H1 (cell line): ENCODE results near the gene PTBP3. TPM values are rescaled to one million over a fixed set of nuclear protein-coding genes. Genes with fewer than 3 reads are reported as not detected.

Experiments
- CTCF ChIA-PET: fragments of 300-600 bp; sonication (Branson Sonifier 250); formaldehyde crosslinking; loops from one replicate; lab custom pipeline; 2021; ENCODE audit not compliant: partially characterized antibody; lab: Charles Lee
- POLR2A ChIA-PET: fragments of 300-600 bp; sonication (Branson Sonifier 250); formaldehyde crosslinking; loops from one replicate; lab custom pipeline; 2021; ENCODE audit warnings: inconsistent platforms; ENCODE audit not compliant: partially characterized antibody; lab: Charles Lee
- DNase-seq, 2 experiments: peaks; one replicate each; pipeline versions ENCODE4 v3.0.0 to v3.0.0-alpha.2; 2010 to 2022; ENCODE audit warnings: low spot score in 2 of 2, low read depth in 1 of 2, mixed read lengths in 1 of 2
- FAIRE-seq: peaks from 2 replicates; lab custom pipeline; 2011; peaks lifted over from hg19 to GRCh38; lab: Jason Lieb, UNC
- H2AFZ ChIP-seq: 2 replicates; pipeline ENCODE4 v1.8.1; 2012; ENCODE audit warnings: low read length, inconsistent platforms
- H2AK5ac ChIP-seq: 2 replicates; pipeline ENCODE4 v1.6.1; 2013; ENCODE audit warnings: low read depth, low read length
- H2BK120ac ChIP-seq: replicated peaks from 2 replicates; pipeline ENCODE3; 2013; ENCODE audit warnings: low read depth, low read length, inconsistent platforms
- H2BK12ac ChIP-seq: 2 replicates; pipeline ENCODE4 v1.6.1; 2013; ENCODE audit warnings: low read depth, low read length
- H2BK15ac ChIP-seq: 2 replicates; pipeline ENCODE4 v1.6.1; 2013; ENCODE audit warnings: low read length
- H2BK20ac ChIP-seq: 2 replicates; pipeline ENCODE4 v1.6.1; 2013; ENCODE audit warnings: low read length
- H2BK5ac ChIP-seq: 2 replicates; pipeline ENCODE4 v1.6.1; 2013; ENCODE audit warnings: low read depth, low read length
- H3K14ac ChIP-seq: 2 replicates; pipeline ENCODE4 v1.6.1; 2013; ENCODE audit warnings: inconsistent platforms; ENCODE audit not compliant: insufficient read length
- H3K18ac ChIP-seq: 2 replicates; pipeline ENCODE4 v1.6.1; 2013; ENCODE audit warnings: low read length; ENCODE audit errors: extremely low read depth
- H3K23ac ChIP-seq: 2 replicates; pipeline ENCODE4 v1.6.1; 2013; ENCODE audit warnings: inconsistent platforms; ENCODE audit not compliant: insufficient read length
- H3K23me2 ChIP-seq: 2 replicates; pipeline ENCODE4 v1.6.1; 2013; ENCODE audit warnings: low read depth, low read length
- H3K27ac ChIP-seq: 2 replicates; pipeline ENCODE4 v1.6.1; 2011; ENCODE audit warnings: low read depth, low read length, inconsistent platforms
- H3K27me3 ChIP-seq, 4 experiments: replicated peaks in 1 of 4; 1 replicate in 1 of 4; 2 replicates in 3 of 4; pipeline versions ENCODE4 v1.6.1 to v1.8.1; 2011 to 2013; ENCODE audit warnings: low read length in 3 of 4, mild to moderate bottlenecking in 3 of 4, inconsistent platforms in 2 of 4, mixed read lengths in 2 of 4, moderate library complexity in 1 of 4; ENCODE audit not compliant: control insufficient read depth in 3 of 4, insufficient read depth in 3 of 4; ENCODE audit errors: extremely low read depth in 1 of 4
- H3K36me3 ChIP-seq, 4 experiments: 2 replicates each; pipeline versions ENCODE4 v1.6.1 to v1.8.1; 2011 to 2013; ENCODE audit warnings: mild to moderate bottlenecking in 4 of 4, low read length in 3 of 4, moderate library complexity in 2 of 4, control low read depth in 1 of 4, inconsistent platforms in 1 of 4; ENCODE audit not compliant: insufficient read depth in 4 of 4, control insufficient read depth in 2 of 4
- H3K4ac ChIP-seq: replicated peaks from 2 replicates; pipeline ENCODE3; 2013; ENCODE audit warnings: low read length, low read depth, mixed read lengths, inconsistent platforms; ENCODE audit not compliant: insufficient read length
- H3K4me1 ChIP-seq, 4 experiments: replicated peaks in 1 of 4; 1 replicate in 1 of 4; 2 replicates in 3 of 4; pipeline versions ENCODE4 v1.6.1 to v1.8.1; 2011 to 2013; ENCODE audit warnings: low read length in 3 of 4, inconsistent platforms in 2 of 4, mixed read lengths in 1 of 4; ENCODE audit not compliant: insufficient read depth in 4 of 4, control insufficient read depth in 3 of 4
- H3K4me2 ChIP-seq, 2 experiments: 2 replicates each; pipeline versions ENCODE4 v1.6.1 to v1.8.1; 2011 to 2013; ENCODE audit warnings: low read depth in 2 of 2, low read length in 2 of 2, control low read depth in 1 of 2, inconsistent platforms in 1 of 2, mild to moderate bottlenecking in 1 of 2; ENCODE audit not compliant: insufficient read depth in 1 of 2
- H3K4me3 ChIP-seq, 4 experiments: fragments of 200-600, 300-600 bp in 1 of 4; sonication (generic), shearing (Covaris generic), sonication (Bioruptor Twin) in 1 of 4; 2 replicates each; pipeline versions ENCODE4 v1.5.1 to v1.8.1; 2011 to 2016; ENCODE audit warnings: low read length in 4 of 4, low read depth in 3 of 4, control low read depth in 2 of 4, inconsistent platforms in 2 of 4, mild to moderate bottlenecking in 2 of 4, mixed read lengths in 1 of 4, moderate library complexity in 1 of 4; ENCODE audit not compliant: insufficient read depth in 2 of 4; ENCODE audit errors: extremely low read depth in 1 of 4
- H3K56ac ChIP-seq: replicated peaks from 2 replicates; pipeline ENCODE3; 2013; ENCODE audit warnings: low read depth, mild to moderate bottlenecking, mixed read lengths, low read length, inconsistent platforms; ENCODE audit not compliant: insufficient read length
- H3K79me1 ChIP-seq: 2 replicates; pipeline ENCODE4 v1.6.1; 2013; ENCODE audit warnings: low read depth, low read length, control low read depth
- H3K79me2 ChIP-seq, 2 experiments: 2 replicates each; pipeline versions ENCODE4 v1.6.1 to v1.8.1; 2012 to 2013; ENCODE audit warnings: low read length in 2 of 2, mild to moderate bottlenecking in 2 of 2, inconsistent platforms in 1 of 2; ENCODE audit not compliant: insufficient read depth in 2 of 2, control insufficient read depth in 1 of 2
- H3K9ac ChIP-seq, 4 experiments: replicated peaks in 1 of 4; 1 replicate in 1 of 4; 2 replicates in 3 of 4; pipeline versions ENCODE4 v1.6.1 to v1.8.1; 2011 to 2013; ENCODE audit warnings: low read depth in 3 of 4, low read length in 3 of 4, control low read depth in 2 of 4, mild to moderate bottlenecking in 2 of 4, moderate library complexity in 2 of 4, inconsistent platforms in 1 of 4; ENCODE audit errors: extremely low read depth in 1 of 4
- H3K9me3 ChIP-seq, 2 experiments: 2 replicates each; pipeline versions ENCODE4 v1.6.1 to v1.8.1; 2012 to 2013; ENCODE audit warnings: mild to moderate bottlenecking in 2 of 2, moderate library complexity in 2 of 2, control low read depth in 1 of 2, inconsistent platforms in 1 of 2, low read depth in 1 of 2, low read length in 1 of 2, mixed read lengths in 1 of 2; ENCODE audit not compliant: insufficient read depth in 2 of 2
- H4K20me1 ChIP-seq, 2 experiments: replicated peaks in 1 of 2; 2 replicates each; pipeline versions ENCODE3 to v1.8.1; 2011 to 2013; ENCODE audit warnings: inconsistent platforms in 2 of 2, low read length in 2 of 2, mild to moderate bottlenecking in 1 of 2; ENCODE audit not compliant: insufficient read depth in 2 of 2, control insufficient read depth in 1 of 2
- H4K5ac ChIP-seq: 2 replicates; pipeline ENCODE4 v1.6.1; 2013; ENCODE audit warnings: low read length, low read depth, mixed read lengths, inconsistent platforms; ENCODE audit not compliant: insufficient read length
- H4K8ac ChIP-seq: 2 replicates; pipeline ENCODE4 v1.8.0; 2013; ENCODE audit warnings: mild to moderate bottlenecking, moderate library complexity, low read length, inconsistent platforms; ENCODE audit not compliant: insufficient read depth; ENCODE audit errors: extremely low read depth
- H4K91ac ChIP-seq: replicated peaks from 2 replicates; pipeline ENCODE3; 2013; ENCODE audit warnings: low read length, mixed read lengths, inconsistent platforms; ENCODE audit not compliant: insufficient read length
- BCL11A ChIP-seq, 2 experiments: IDR thresholded peaks; one replicate each; pipeline ENCODE4 v1.6.1; 2011; ENCODE audit warnings: low read depth in 2 of 2, low read length in 2 of 2, mild to moderate bottlenecking in 2 of 2
- CBX8 ChIP-seq: fragments of 300-800, 300-1000 bp; sonication (generic); IDR thresholded peaks from 2 replicates; pipeline ENCODE4 v1.7.1; 2016; ENCODE audit warnings: low read depth, low read length, borderline replicate concordance
- CEBPB ChIP-seq: IDR thresholded peaks from 2 replicates; pipeline ENCODE4 v1.6.1; 2012; ENCODE audit warnings: low read depth, low read length
- CHD1 ChIP-seq: IDR thresholded peaks from 2 replicates; pipeline ENCODE4 v1.6.1; 2012; ENCODE audit warnings: low read depth, low read length, improper control_type of control experiment
- KDM5A ChIP-seq: fragments of 200-600 bp; IDR thresholded peaks from 2 replicates; pipeline ENCODE4 v1.7.1; 2012; ENCODE audit warnings: mild to moderate bottlenecking, low read length, inconsistent platforms, mixed read lengths
- MAFK ChIP-seq: IDR thresholded peaks from 2 replicates; pipeline ENCODE4 v1.6.1; 2012; ENCODE audit warnings: low read depth, mild to moderate bottlenecking, improper control_type of control experiment, low read length
- SIN3A ChIP-seq, 2 experiments: IDR thresholded peaks in 1 of 2; conservative IDR thresholded peaks in 1 of 2; 2 replicates each; pipeline ENCODE4 v1.6.1; 2011 to 2012; ENCODE audit warnings: low read length in 2 of 2, improper control_type of control experiment in 1 of 2, low read depth in 1 of 2, mild to moderate bottlenecking in 1 of 2
- SP2 ChIP-seq: IDR thresholded peaks from 2 replicates; pipeline ENCODE4 v1.6.1; 2012; ENCODE audit warnings: mild to moderate bottlenecking, low read length, inconsistent platforms
- TEAD4 ChIP-seq: IDR thresholded peaks from 2 replicates; pipeline ENCODE4 v1.6.1; 2012; ENCODE audit warnings: low read depth, low read length, inconsistent platforms, mixed read lengths
- WGBS, 2 experiments: shearing (Covaris generic) in 1 of 2; methylation state at CpG; one replicate each; pipeline versions ENCODE4 v1.1.6 to v1.1.7; 2013 to 2015; ENCODE audit warnings: low lambda C conversion rate in 2 of 2, mixed read lengths in 2 of 2, inconsistent platforms in 1 of 2, low coverage in 1 of 2, missing lambda C conversion rate in 1 of 2; ENCODE audit not compliant: insufficient replicate concordance in 2 of 2, insufficient coverage in 1 of 2, insufficient read length in 1 of 2; ENCODE audit errors: extremely low coverage in 1 of 2, missing lambda C conversion rate in 1 of 2; 5-methylcytosine and 5-hydroxymethylcytosine counted together
- polyA plus RNA-seq, 7 experiments: library from polyadenylated mRNA; depleted of rRNA in 3 of 7; stranded (reverse) in 5 of 7; unstranded in 2 of 7; fragments of >200 nt in 5 of 7; fragments of 200-250 nt in 2 of 7; gene quantifications; 1 replicate in 5 of 7; 2 replicates in 1 of 7; 4 replicates in 1 of 7; pipeline versions ENCODE4 v1.2.1 to v1.2.3, GENCODE V29; 2011 to 2013; ENCODE audit warnings: missing spikeins in 2 of 7, mixed read lengths in 2 of 7
- total RNA-seq: library from RNA; stranded (reverse); fragmentation: NEBNext Ultra II Directional; extraction: Animal tissue kit (Norgen Biotek cat#: 25700); gene quantifications from 2 replicates; pipeline ENCODE4 v1.2.1, GENCODE V29; 2021

The PTBP3 gene
- total and polyA plus RNA-seq, 2 of the 8 experiments (the other 6 are each of a cell fraction or from before 2014, with no cell fraction given), result 51.0 to 124 TPM

- Histone ChIP-seq H3K9ac (no peak overlapping the region), H3K23ac (no peak overlapping the region), H3K27me3 (no peaks in the 10 kb centered on the region; a peak in 1 of 7 replicates), H4K5ac (no peak overlapping the region), H3K23me2 (no peaks in the 10 kb centered on the region), H3K36me3 (no peaks in the 10 kb centered on the region), H2BK12ac (no peak overlapping the region), H3K56ac (no peak overlapping the region), H3K18ac (no peak overlapping the region), H3K4me1 (peaks cover 0 to 5% (median 3%) of the 10 kb centered on the region in 4 experiments; a peak in 3 of 7 replicates), H3K79me2 (no peaks in the 10 kb centered on the region), H3K79me1 (no peaks in the 10 kb centered on the region), H2BK15ac (no peak overlapping the region), H3K4me2 (no peak overlapping the region), H2AFZ (no peak overlapping the region), H4K20me1 (no peaks in the 10 kb centered on the region), H2BK20ac (no peak overlapping the region), H2BK5ac (no peak overlapping the region), H3K27ac (no peak overlapping the region), H4K91ac (no peak overlapping the region), H4K8ac (no peak overlapping the region), H3K4me3 (no peak overlapping the region), H3K14ac (no peak overlapping the region), H2AK5ac (no peak overlapping the region), H2BK120ac (no peak overlapping the region), H3K4ac (no peak overlapping the region), H3K9me3 (no peaks in the 10 kb centered on the region)
- ChIA-PET POLR2A (no interaction called here), CTCF (no interaction called here)
- FAIRE-seq (no peak), DNase-seq (no peak)
- 91% methylated on average over 4 of the region's 4 CpGs; no CpG with 5 or more reads in 1 of the 2 experiments for WGBS, 2 experiments
- TF ChIP-seq BCL11A (IDR thresholded peaks at IDR 0.05; ENCODE audit: low read depth in 2 of 2, low read length in 2 of 2) (no peak), CHD1 (no peak), KDM5A (no peak), TEAD4 (no peak), SP2 (no peak), CBX8 (no peak), SIN3A (conservative IDR thresholded peaks at IDR 0.05 in 1 of 2, IDR thresholded peaks at IDR 0.05 in 1 of 2; ENCODE audit: low read depth in 1 of 2, low read length in 2 of 2) (no peak), CEBPB (no peak), MAFK (no peak)
Observed at GRCh38 chr9:112198646-112199045, 134.8 kb downstream of the PTBP3 start.
